ENCODE results near the gene KIAA0753. TPM values are rescaled to one million over a fixed set of nuclear protein-coding genes. Genes with fewer than 3 reads are reported as not detected.

The KIAA0753 gene
- total and polyA plus RNA-seq, 2 of the 4 experiments (the other 2 are of a cell fraction), result 10.2 to 17.6 TPM

GRCh38 chr17:6683730-6684459 is 43.4 kb upstream of the KIAA0753 start:
- H3K36me3 ChIP-seq (ENCODE audit: control insufficient read depth, insufficient read depth, low read length), result no peaks in the 10 kb centered on the region
- no peak overlapping the region for H3K23ac ChIP-seq (ENCODE audit: low read depth, low read length)
- H3K4me3 ChIP-seq (ENCODE audit: insufficient read depth, low read depth, low read length), result no peak overlapping the region
- H2BK120ac ChIP-seq (ENCODE audit: low read depth, low read length), result no peak overlapping the region
- no CpG with 5 or more reads among the region's 3 CpGs for WGBS, 2 experiments (ENCODE audit: extremely low coverage in 2 of 2, insufficient read length in 1 of 2)
- no peak overlapping the region for H3K14ac ChIP-seq (replicated peaks; ENCODE audit: low read depth, low read length)
- no peaks in the 10 kb centered on the region for H4K20me1 ChIP-seq (ENCODE audit: insufficient read depth, low read length)
- CTCF ChIA-PET, result no interaction called here
- no peaks in the 10 kb centered on the region for H3K9me3 ChIP-seq (ENCODE audit: control insufficient read depth, insufficient read depth, low read length)
- in situ Hi-C loops (cut with MboI; ENCODE audit: low sequenced_read_pairs), result no loop called here
- no peak overlapping the region for H3K4me2 ChIP-seq (ENCODE audit: low read depth, low read length)
- TF ChIP-seq BHLHE40 (IDR thresholded peaks at IDR 0.05; ENCODE audit: low read depth, low read length) (no peak), MXI1 (IDR thresholded peaks at IDR 0.05; ENCODE audit: borderline replicate concordance, low read depth, low read length) (no peak), USF2 (IDR thresholded peaks at IDR 0.05; ENCODE audit: low read depth, low read length) (no peak), ELK1 (IDR thresholded peaks at IDR 0.05; ENCODE audit: borderline replicate concordance, low read depth, low read length) (no peak), SMC3 (IDR thresholded peaks at IDR 0.05; ENCODE audit: low read depth, low read length) (no peak), CEBPB (IDR thresholded peaks at IDR 0.05; ENCODE audit: low read depth, low read length) (no peak), CHD1 (IDR thresholded peaks at IDR 0.05; ENCODE audit: low read depth, low read length) (no peak)
- intact Hi-C loops (cut with micrococcal nuclease), result no loop called here
- H4K8ac ChIP-seq (ENCODE audit: low read depth in 2 of 2, low read length in 2 of 2), result no peak overlapping the region
- H2BK20ac ChIP-seq (ENCODE audit: low read depth, low read length), result no peak overlapping the region
- POLR2A ChIA-PET (ENCODE audit: unreplicated experiment), result no interaction called here
- H3K4ac ChIP-seq (ENCODE audit: low read depth, low read length), result no peak overlapping the region
- H2AK5ac ChIP-seq (ENCODE audit: low read depth, low read length), result no peak overlapping the region
- peaks cover 4% of the 10 kb centered on the region for H3K27me3 ChIP-seq (ENCODE audit: control insufficient read depth, insufficient read depth, low read length)
- H2BK5ac ChIP-seq (ENCODE audit: low read depth, low read length, poor library complexity, severe bottlenecking), result no peak overlapping the region
- H3K4me1 ChIP-seq (ENCODE audit: control insufficient read depth, insufficient read depth, low read length), result no peaks in the 10 kb centered on the region
- ATAC-seq (ENCODE audit: low read depth) (no peak), DNase-seq (no peak)
- H3K56ac ChIP-seq (ENCODE audit: extremely low read depth, insufficient read depth, low read length), result no peak overlapping the region
- no peak overlapping the region for H2AFZ ChIP-seq (replicated peaks; ENCODE audit: low read length, poor library complexity)
- H4K5ac ChIP-seq (ENCODE audit: low read depth, low read length), result no peak overlapping the region
- H2AK9ac ChIP-seq (replicated peaks; ENCODE audit: low read depth, low read length, poor library complexity), result no peak overlapping the region
- no peak overlapping the region for H2BK15ac ChIP-seq (ENCODE audit: low read depth, low read length)
- no peaks in the 10 kb centered on the region for H3K9me1 ChIP-seq (ENCODE audit: insufficient read depth, low read length)
- no TSS peak for BruUV-seq (replicated peaks)
- H4K91ac ChIP-seq (ENCODE audit: insufficient read depth, low read depth, low read length), result no peak overlapping the region
- H3K9ac ChIP-seq (ENCODE audit: low read depth, low read length), result no peak overlapping the region
- dilution Hi-C loops (cut with HindIII; ENCODE audit: low sequenced_read_pairs, unreplicated experiment), result no loop called here
- no peak overlapping the region for H3K27ac ChIP-seq (ENCODE audit: insufficient read depth, low read length)
- no peaks in the 10 kb centered on the region for H3K79me1 ChIP-seq (ENCODE audit: low read depth in 1 of 2, low read length in 2 of 2)
- H3K18ac ChIP-seq (ENCODE audit: low read depth, low read length), result no peak overlapping the region
